Mesenteric fat pad (tissue), 1 donor: ENCODE data around the gene NPEPL1. TPM values are rescaled to one million over a fixed set of nuclear protein-coding genes. Genes with fewer than 3 reads are reported as not detected.

Experiments used
- DNase-seq: peaks from one replicate; pipeline ENCODE4 v3.0.0-alpha.2; 2020; ENCODE audit warnings: low spot score
- total RNA-seq: library from RNA; stranded (reverse); fragmentation: NEBNext Ultra II Directional; extraction: Animal tissue kit (Norgen Biotek cat#: 25700); gene quantifications from one replicate; pipeline ENCODE4 v1.2.1, GENCODE V29; 2021
- donor health status: DM: yes; HTN: yes; CAD: no.

The NPEPL1 gene
- total RNA-seq, 1 donor from 2014 or later, result 42.3 TPM

GRCh38 chr20:58682656-58683531 is 9.7 kb upstream of the NPEPL1 start:
- DNase-seq, result no peak

GRCh38 chr20:58684291-58684690 is 8.3 kb upstream of the NPEPL1 start:
- no peak for DNase-seq

DNA sequence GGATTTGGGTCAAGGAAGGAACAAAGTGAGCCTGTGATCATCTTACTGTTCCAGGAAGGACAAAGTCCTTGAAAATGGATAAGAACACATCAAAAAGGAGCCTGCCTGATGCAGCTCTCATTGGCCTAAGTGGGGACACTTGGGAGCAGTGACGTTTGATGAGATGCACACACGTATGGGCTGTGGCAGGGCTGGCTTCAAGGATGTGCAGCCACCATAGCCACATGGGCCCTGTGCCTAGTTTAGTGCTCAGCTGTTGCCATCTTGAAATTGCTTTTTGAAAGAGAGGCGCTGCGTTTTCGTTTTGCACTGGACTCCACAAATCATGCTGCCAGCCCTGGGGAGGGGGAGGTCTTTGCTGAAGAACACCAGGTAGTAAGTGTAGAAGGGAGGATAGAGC is 6.6 kb upstream of the NPEPL1 start:
- no peak for DNase-seq

GRCh38 chr20:58688414-58688813 is 4.2 kb upstream of the NPEPL1 start:
- DNase-seq, result no peak

DNA sequence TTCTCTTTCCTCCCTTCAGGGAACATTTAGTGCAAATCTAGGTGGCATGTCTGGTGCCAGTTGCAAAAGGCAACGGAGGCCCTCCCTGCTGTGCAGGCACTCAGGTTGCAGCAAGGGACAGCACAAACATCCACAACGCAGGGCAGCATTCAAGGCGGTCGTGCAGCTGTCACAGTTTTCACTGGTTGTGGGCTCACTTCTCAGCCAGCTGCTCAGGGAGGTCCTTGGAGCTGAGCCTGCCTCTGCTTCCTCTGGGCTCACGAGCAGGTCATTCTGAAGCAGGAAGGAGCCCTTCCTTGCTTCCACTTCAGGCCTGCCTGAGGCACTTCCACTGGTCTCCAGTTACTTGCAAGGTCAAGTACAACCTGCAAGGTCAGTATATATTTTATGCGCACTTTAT is 3.8 kb upstream of the NPEPL1 start:
- no peak for DNase-seq

DNA sequence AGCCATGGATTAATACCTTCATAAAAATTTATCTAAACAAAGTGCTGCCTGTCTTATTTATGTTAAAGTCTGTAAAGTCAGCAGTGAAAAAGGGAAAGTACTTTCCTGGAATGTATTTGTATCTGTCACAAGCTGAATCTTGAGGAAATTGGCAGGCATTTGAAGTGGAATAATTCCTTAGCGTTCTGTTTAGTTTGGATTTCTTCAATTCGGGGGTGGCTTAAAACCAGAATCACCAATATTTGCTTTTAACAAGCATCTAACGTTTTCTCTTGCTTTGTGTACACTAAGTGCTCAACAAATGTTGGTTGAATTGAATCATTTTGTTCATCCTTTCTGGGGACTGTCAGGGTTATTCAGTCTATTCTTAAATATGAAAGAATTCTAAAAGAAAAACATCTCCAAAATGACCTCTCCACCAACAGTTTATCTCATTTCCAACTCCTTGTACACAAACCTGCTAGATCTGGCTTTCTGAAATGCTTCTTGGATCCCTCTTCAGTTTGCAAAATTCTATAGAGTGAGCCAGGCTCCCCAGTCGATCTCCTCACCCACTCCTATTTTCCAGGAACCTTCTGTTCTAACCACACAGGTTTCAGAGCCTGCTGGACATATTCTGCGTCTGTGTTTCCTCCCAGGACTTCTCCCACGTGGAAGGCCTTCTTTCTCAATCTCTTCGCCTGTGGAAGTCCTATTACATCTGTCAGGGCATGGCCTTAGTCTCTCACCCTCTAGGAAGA is 2.0 kb upstream of the NPEPL1 start:
- no peak for DNase-seq

DNA sequence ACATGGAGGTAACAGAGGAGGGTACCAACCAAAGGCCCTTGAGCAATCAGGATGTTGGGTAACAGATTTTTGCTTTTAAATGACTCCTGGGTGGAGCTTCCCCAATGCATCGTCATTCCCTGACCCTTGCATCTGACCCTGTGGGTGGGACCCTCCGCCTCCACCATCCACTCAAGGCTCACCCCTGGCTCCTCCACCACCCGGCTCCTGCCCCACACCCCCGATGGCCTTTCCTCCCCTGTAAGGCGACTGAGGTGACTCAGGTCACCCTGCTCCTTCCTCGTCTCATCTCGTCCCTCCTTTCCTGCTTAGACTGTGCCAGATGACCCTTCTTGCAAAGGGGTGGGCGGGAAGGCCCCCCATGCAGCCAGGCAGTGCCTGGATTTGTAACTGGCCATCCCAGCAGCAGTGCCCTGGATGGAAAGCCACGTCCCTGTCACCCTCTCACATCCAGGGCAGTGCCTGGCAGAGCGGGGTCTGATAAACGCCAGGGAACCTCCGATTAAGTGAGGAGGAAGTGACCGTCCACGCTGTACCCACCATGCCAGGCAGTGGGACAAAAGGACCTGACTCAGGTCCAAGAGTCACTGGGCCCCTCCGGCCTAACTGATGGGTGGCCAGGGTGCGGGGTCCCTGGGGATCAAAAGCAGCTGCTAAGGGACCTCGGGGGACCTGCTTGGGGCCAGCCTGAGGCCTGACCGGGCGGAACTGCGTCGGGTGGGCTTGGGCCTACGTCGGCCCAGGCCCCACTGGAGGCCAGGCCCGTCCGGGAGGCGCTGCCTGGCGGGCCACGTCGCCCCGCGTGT is 624 bp upstream of the NPEPL1 start:
- DNase-seq, result no peak

GRCh38 chr20:58693226-58694006 is 816 bp downstream of the NPEPL1 start:
- DNase-seq, result peak; percentile 88

- DNase-seq, result peak; percentile 65
These were observed 1.9 kb downstream of the NPEPL1 start for GRCh38 chr20:58694241-58695083.

DNA sequence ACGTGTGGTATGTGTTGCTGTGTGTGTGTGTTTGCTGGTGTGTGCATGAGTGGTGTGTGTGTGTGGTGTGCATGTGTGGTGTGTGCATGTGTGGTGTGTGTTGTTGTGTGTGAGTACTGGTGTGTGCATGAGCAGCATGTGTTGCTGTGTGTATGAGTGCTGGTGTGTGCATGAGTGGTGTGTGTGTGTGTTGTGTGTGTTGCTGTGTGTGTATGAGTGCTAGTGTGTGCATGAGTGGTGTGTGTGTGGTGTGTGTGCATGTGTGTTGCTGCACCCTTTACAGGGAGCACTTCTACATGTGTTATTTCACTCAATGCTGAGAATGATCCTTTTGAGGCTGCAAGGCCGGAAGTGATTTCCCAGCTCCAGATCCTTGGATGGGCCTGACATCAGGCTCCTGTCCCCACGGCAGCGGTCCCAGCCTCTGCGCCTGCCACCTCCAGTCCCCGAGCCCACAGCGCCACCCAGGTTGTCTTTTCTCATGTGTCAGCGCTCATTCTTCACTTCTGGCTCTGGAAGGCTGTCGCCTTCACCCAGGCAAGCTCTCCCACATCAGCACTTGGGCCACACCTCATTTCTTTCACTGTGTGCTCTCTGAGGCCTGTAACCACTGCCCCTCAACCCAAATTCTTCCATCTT is 2.6 kb downstream of the NPEPL1 start:
- peak; percentile 45 for DNase-seq

- DNase-seq, result peak; percentile 53
These were observed 3.3 kb downstream of the NPEPL1 start for GRCh38 chr20:58695895-58696375.

- no peak for DNase-seq
These were observed 3.9 kb downstream of the NPEPL1 start for GRCh38 chr20:58696411-58696961.

GRCh38 chr20:58697201-58697866 is 4.7 kb downstream of the NPEPL1 start:
- DNase-seq, result peak; percentile 74

GRCh38 chr20:58697867-58698703 is 5.5 kb downstream of the NPEPL1 start:
- DNase-seq, result peak; percentile 78

- DNase-seq, result peak; percentile 88
These were observed 6.4 kb downstream of the NPEPL1 start for GRCh38 chr20:58698741-58699622.

DNA sequence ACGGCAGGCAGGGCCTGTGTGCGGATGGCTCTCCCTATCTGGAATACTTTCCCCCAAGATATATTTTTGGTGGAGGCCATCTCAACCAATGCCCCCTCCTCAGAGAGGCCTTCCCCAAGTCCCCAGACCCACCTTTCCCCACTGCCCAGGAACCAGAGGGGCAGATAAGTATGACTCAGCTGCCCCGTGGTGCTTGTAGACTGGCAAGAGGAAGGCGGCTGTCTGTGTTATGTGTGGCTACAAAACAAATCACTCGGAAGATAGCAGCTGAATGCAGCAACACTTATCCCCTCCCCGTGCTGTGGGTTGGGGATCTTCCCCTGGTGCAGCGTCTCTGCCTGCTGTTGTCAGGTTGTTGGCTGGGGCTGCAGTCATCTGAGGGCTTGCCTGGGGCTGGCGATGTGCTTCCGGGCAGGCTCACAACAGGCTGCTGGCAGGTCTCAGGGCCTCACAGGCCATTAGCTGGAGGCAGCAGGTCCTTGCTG is 7.1 kb downstream of the NPEPL1 start:
- peak; percentile 88 for DNase-seq
